NCI-H69 (cell line): ENCODE data around the gene METTL15.
A peak's percentile ranks its signal among the peaks of the same experiment; 100 is the strongest.
"Not testable (repeated sequence)": the region's sequence is repeated elsewhere in the genome, so short reads cannot be mapped to it uniquely, and the experiment has no call there.

ENCODE experiments used
- DNase-seq: peaks from one replicate; lab custom pipeline; 2025; lab: John Stamatoyannopoulos, UW

The METTL15 gene

DNA sequence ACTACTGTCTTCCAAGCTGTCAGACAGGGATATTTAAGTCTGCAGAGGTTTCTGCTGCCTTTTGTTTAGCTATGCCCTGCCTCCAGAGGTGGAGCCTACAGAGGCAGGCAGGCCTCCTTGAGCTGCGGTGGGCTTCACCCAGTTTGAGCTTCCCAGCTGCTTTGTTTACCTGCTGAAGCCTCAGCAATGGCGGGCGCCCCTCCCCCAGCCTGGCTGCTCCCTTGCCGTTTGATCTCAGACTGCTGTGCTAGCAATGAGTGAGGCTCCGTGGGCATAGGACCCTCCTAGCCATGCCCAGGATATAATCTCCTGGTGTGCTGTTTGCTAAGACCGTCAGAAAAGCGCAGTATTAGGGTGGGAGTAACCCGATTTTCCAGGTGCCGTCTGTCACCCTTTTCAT lies 113.9 kb downstream of the METTL15 start:
- not testable (repeated sequence) for DNase-seq

DNA sequence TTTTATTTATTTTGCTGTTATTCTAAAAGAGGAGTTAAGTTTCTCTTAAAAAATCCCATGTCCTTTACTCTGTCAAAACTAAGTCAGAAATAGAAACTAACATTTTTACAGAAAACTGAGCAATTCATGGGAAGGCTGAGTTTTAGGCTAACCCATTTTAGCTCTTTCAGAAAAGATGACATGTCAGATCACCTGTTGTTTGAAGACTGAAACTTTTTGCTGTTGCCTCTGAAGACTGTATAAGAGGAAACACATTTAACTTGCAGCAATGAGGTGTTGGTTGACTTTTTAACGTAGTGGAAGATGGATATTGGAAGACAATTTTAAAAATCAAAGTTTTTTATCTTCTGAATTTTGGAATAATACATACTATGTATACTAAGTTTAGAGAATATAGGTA lies 115.4 kb downstream of the METTL15 start:
- no peak for DNase-seq

DNA sequence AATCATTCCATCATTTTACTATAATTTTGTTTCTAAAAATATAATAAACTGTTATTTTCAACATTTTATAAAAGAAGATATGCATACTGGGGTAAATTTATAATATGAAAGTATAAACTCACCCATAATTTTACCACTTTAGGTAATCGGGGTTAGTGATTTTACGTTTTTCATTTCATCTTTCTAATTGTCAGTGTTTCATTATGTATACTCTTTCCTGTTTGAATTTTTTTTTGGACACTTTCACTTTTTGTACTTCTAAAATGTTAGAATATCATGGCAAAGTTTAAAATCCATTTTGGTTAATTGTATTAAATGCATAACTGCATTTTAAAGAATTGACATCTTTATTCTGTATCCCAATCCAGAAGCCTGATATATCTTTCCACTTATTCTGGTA lies 115.8 kb downstream of the METTL15 start:
- no peak for DNase-seq

DNA sequence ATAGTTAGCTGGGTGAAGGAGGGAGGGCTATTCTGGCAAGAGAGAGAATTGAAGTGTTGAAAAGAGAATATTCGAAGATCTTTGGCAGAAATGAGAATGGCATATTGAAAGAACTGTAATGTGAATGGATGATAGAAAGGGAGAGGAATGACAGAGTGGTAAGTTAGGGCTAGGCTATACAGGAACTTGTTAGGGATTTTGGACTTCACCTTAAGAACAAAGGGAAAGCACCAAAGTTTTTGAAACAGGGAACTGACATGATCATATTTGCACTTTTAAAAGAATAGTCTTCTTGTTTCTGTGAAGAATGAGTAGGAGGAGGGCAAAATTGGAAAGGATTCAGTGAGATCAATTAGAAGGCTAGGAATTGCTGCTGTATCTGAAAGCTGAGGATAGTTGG lies 119.3 kb downstream of the METTL15 start:
- no peak for DNase-seq

DNA sequence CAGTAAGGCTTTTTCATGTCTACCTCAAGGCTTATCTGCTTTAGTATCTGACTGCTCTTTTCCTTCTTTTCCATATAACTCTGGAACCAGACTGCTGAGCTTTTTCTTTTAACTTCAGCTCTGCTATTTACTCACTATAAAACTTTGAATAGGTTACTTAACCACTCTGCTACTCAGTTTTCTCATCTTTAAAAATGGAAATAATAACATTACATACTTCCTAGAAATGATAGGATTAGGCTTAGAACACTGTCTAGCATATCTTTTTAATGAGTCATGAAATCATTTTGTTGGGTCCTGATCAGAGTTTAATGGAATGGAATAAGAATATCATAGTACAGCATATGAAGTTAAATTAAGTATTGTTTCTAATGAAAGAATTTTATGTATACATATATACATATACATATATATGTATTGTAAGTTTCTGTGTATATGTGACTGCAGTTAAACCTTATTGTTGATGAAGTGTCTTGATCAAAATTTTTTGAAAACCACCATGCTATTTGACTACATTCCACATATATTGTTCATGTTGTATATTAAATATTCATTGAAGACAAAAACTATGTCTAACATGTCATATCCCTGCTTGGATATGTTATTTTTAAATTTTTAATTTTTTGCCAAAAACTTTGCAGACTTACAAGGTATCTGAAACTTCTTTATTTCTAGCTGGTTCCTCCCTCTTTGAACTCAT lies 120.2 kb downstream of the METTL15 start:
- no peak for DNase-seq

DNA sequence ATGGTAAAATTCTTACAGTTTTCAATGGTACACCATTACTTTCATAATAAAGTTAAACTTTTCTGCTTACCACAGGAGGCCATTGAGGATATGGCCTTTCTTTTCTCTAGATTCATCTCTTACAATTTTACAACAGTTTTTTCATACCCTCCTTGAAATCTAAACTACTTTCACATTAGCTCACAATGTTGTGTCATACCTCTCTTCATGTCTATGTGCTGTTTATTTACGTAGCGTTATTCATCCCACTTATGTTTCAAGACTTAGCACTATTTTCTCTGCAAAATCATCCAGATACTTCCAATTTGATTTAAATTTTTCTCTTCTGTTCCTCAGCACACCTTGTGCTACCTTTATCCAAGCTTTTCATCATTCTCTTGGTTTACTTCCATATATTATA lies 123.3 kb downstream of the METTL15 start:
- DNase-seq: no peak

DNA sequence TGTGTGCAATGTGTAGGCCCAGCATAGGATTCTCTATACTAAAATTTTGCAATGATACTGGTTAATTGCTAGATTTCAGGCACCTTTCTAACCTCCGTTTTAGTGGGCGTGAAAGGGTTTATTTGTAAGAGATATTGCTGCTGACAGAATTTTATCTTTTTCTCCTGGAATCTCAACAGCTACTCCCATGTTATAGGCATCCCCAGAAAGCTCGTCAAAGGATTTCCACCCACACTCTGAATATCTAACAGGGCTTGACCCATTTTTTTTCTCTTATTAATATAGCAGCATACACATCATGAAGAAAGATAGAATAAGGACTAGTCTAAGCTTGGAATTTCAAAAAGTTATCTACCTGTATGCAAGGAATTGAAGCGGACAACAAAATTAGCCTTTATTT lies 124.5 kb downstream of the METTL15 start:
- DNase-seq: no peak

DNA sequence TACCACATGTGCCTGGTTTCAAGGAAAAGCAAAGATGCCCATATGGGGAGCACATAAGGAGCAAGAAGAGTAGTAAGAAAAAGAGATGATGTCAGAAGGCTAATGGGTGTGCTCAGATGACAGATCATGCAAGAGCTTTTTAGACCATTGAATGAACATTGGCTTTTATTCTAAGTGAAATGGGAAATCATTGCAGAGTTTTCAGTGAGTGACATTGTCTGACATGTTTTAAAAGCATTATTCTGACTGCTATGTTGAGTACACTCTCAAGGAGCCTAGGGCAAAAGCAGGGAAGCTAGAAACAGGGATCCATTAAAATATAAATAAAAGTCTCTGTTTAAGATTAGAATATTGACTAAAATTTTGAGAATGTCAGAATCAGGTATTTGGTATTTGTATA lies 133.6 kb downstream of the METTL15 start:
- no peak for DNase-seq

DNA sequence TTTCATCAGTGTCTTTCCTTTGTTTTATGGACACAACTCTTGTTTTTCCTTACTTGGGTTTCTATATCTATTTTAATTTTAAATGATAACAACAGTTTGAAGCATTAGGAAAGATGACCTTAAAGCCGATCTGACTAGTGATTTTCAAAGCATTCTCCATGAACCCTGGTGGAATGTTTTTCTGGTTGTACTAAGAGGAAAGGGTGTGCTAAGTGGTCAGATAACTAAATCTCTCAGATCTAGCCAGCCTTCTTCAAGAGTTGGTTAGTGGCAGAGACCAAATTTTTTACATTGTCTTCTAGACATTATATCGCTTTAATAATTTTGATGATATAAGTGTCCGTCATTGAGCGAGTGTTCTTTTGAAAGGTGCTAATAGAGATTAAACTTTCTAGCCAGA lies 134.4 kb downstream of the METTL15 start:
- no peak for DNase-seq

DNA sequence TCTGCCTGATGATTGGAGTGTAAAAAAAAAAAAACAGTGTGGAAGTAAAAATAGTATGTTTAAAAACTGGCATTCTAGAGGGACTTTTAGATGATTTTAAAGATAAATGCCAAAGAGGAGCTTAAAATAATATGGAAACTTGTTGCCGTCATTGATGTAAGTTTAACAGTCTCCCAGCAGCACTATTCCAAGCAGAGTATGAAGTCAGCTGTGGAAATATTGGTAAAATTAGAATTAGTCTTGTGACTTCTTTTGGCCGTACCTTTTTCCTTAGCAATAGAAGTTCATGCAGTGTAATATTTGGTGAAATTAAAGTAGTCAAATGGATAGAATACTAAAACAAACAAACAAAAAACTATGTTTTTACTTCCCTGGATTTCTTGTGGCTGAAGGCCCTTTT lies 134.9 kb downstream of the METTL15 start:
- no peak for DNase-seq

DNA sequence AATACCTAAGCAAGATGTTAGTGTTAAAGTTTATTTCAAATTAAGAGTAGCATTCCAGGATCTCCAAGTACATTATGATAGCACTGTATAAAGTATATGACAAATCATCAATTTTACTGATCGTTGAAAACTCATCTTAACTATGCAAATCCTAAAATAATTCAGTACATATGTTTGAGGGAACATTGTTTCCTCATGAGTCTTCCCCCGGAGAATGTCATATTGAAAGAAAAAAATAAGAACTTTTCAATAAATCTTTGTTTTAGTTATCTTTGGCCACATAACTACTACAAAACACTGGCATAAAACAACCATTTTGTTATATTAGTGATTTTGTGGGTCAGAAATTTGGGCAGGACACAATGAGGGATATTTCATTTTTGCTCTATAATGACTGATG lies 135.4 kb downstream of the METTL15 start:
- DNase-seq: no peak

DNA sequence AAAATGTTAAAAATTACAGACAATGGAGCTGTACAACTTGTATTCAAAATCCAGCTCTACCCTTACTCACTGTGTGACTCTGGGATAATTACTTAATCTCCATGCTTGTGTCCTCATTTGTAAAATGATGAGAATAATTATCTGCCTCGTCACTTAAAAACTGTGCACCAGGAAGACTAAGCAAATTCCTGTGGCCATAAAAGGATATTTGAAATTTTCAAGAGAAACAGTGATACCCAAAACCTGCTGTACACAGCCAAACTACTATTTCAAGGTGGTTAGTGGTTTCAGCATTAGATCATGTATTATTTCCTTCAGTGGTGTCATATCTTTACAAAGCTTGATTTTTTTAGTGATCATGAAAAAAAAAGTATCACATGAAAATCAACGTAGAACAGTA lies 136.9 kb downstream of the METTL15 start:
- DNase-seq: no peak

DNA sequence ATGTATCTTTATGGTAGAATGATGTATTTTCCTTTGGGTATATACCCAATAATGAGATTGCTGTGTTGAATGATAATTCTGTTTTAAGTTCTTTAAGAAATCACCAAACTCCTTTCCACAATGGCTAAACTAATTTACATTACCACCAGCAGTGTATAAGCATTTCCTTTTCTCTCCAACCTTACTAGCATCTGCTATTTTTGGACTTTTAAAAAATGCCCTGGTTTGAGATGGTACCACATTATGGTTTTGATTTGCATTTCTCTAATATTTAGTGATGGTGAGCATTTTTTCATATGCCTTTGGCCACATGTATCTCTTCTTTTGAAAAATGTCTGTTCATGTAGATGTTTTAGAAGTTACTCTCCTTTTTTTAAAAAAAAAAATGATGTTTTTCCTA lies 142.0 kb downstream of the METTL15 start:
- DNase-seq: no peak

DNA sequence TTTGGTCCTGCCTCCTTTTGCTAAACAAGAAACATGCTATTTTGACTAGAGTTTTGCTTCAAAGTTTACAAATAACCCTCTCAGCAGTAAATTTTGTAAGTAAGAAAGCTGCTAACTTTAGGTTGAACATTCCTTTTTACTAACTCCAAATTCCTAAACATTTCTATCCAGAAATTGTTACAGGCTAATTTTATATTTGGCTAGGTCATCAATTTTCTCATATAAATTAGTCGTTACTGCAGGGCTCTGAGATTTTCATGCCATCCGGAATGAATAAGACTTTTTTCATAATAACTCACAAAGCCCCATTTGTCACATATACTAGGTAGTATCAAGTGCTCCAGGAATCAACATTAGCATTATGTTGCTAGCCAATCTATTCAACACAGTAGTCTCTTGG lies 143.1 kb downstream of the METTL15 start:
- no peak for DNase-seq

DNA sequence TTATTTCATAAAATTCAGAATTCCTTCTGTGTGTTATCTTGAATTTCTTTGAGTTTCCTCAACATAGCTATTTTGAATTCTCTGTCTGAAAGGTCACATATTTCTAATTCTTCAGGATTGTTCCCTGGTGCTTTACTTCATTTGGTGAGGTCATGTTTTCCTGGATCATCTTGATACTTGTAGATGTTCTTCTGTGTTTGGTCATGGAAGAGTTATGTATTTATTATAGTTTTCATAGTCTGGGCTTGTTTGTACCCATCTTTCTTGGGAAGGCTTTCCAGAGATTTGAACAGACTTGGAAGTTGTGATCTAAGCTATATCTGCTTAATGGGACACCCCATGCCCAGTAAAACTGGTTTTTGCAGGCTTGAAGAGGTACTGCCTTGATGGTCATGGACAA lies 149.6 kb downstream of the METTL15 start:
- no peak for DNase-seq

DNA sequence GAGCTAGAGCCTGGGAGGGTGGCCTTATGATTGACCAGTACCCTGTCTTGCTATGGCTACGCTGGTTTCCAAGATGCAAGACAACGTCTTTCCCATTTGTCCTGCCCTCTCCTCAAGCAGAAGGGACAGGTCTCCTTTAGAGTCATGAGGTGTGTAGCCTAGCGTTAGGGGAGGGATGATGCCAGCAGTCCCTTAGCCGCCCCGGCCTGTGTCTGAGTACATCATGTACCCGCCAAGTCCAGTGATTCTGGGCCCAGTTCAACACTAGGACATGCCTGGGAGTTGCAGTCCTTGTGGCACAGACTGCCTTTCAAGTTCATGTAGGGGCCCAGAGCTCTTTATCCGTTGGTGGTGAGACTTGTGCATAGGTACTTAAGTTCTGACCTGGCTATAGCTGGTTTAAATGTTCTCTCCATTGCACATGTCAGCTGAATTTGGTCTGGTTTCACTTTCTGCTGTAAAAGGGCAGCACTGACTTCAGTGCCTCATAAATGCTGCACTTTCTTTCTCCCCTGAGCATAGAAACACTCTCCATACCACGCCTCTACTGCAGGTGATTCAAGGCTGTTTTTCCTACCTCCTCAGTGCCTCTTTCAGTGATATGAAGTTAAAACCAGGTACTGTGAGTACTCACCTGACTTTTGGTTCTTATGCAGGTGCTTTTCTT lies 151.1 kb downstream of the METTL15 start:
- DNase-seq: no peak

DNA sequence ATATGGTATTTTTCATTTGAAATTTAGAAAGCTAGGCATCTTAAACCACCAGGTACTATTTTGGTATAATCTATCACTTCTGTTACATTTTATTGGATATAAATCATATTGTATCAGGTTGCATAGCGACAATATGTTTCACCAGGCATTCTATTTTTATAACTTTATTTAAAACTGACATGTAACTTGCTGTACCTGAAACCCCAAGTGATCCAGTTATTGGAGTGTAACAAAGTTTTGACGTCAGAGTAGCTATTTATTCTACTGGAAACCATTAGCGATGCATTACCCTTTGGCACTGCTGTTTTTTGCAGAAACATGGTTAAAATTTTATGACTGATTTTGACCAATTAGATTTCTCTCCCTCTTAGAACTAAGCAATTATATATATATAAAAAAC lies 160.7 kb downstream of the METTL15 start:
- DNase-seq: no peak

DNA sequence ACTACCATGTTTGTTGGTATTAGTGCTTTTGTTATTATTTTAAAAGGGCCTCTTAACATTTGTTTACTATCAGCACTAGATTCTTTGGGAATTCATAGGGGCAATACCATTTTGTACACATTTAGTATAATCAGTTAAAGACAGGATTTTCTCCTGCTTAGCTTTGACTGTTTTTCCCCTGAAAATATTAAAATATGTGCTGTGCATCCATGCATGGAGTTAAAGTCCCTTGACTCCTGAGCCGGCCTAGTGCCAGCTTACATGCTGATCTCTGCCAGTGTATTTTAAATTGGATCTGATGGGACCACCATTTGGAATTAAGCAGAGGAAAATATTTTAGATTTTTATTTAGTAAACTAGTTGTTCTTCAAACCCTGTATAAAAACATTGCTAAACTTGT lies 161.4 kb downstream of the METTL15 start:
- DNase-seq: no peak

DNA sequence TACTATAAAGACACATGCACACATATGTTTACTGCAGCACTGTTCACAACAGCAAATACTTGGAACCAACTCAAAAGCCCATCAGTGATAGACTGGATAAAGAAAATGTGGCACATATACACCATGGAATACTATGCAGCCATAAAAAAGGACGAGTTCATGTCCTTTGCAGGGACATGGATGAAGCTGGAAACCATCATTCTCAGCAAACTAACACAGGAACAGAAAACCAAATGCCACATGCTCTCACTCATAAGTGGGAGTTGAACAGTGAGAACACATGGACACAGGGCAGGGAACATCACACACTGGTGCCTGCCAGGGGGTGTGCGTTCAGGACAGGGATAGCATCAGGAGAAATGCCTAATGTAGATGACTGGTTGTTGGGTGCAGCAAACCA lies 164.1 kb downstream of the METTL15 start:
- not testable (repeated sequence) for DNase-seq

DNA sequence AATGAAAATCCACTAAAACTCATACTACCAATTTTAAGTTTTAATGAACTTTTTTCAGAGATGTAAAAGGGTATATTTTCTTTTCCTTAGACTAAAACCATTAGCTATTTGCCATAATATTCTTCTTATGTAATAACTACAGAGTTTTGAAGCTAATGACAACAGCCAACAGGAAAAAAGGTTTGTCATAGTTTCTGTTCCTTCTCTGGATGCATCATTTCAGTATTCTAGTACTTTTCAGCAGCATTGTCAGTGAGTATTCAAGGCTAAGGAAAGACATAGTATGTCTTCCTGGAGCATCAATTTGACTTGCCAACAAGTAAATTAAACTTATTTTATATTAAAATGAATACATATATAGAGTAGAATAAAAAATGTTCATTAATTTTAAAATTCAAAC lies 166.0 kb downstream of the METTL15 start:
- DNase-seq: no peak

DNA sequence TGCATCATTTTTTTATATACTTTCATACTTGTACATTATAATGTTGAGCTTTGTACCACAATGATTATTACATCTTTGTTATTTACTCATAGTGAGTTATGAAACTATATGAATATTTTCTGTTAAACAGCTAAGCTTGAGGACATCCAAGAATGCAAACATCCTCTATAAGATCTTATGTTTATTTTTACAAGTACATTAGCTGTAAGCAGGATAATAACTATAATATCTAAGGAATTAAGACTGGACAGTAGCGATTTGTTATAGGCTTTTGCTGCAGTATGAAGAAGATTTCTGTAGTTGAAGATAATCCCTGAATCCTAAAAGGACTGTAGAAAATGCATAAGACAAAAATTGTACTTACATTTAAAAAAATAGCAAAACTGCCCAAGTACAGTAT lies 176.0 kb downstream of the METTL15 start:
- no peak for DNase-seq

DNA sequence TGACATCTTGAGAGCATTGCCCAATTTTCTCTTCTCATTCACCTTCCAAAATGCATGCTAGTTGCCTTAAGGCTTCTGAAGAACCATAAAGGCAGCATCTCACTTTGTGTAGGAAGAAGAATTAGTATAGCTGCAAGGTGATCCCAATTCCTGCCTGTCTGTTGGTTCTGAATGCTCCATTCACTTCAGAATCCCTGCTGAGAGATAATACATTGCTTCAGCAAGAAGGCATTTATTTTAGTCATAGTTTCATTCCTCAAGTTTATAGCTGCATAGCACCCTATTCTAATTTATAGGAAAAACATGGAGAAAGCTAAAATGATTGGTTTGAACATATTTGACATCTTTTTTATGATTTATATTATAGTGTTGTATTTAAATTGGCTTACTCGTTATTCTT lies 181.3 kb downstream of the METTL15 start:
- DNase-seq: peak; percentile 49

DNA sequence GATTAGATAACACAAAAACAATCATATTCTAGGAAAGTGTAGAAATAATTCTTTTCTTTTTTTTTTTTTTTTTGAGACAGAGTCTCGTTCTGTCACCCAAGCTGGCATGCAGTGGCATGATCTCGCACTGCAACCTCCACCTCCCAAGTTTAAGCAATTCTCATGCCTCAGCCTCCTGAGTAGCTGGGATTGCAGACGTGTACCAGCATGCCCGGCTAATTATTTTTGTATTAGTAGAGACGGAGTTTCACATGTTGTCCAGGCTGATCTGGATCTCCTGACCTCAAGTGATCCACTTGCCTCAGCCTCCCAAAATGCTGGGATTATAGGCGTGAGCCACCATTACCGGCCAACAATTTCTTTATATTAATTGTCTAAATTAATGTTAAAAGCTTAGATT lies 182.8 kb downstream of the METTL15 start:
- not testable (repeated sequence) for DNase-seq

DNA sequence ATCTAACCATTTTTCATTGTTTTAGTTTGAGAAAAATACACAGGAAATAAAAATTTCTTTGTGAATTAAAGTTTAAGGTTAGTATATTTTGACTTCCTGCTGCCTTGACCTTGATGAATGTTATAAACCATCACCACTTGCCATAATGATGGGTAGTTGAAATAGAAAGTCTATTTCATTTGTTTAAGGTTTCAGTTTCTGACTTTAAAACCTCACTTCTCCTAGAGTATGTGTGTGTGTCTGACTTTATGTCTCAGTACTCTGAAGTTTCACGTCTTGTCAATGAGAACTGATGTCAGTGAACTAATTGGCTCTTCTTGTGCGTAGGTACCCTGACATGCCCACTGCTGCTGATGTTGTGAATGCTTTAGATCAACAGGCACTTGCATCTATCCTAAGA lies 188.2 kb downstream of the METTL15 start:
- DNase-seq: no peak
